Neural progenitor cell (in vitro differentiated cells): ENCODE results near the gene PTPRN2. TPM values are rescaled to one million over a fixed set of nuclear protein-coding genes. Genes with fewer than 3 reads are reported as not detected.

Experiments
- DNase-seq: peaks from one replicate; pipeline ENCODE4 v3.0.0-alpha.2; 2016; ENCODE audit warnings: low spot score
- H2AFZ ChIP-seq: fragments of 200-600 bp; sonication (generic); replicated peaks from 2 replicates; pipeline ENCODE4 v1.6.1; 2016; ENCODE audit warnings: antibody characterized with exemption
- H3F3A ChIP-seq: fragments of 200-600 bp; sonication (generic); 2 replicates; pipeline ENCODE4 v1.6.1; 2016; ENCODE audit warnings: antibody characterized with exemption, low read depth
- H3K27ac ChIP-seq: fragments of 200-600 bp; sonication (generic); 2 replicates; pipeline ENCODE4 v1.5.1; 2016; ENCODE audit warnings: mild to moderate bottlenecking
- H3K27me3 ChIP-seq: fragments of 200-600 bp; sonication (generic); 2 replicates; pipeline ENCODE4 v1.6.1; 2016; ENCODE audit warnings: mild to moderate bottlenecking, moderate library complexity
- H3K36me3 ChIP-seq: fragments of 200-600 bp; sonication (generic); 2 replicates; pipeline ENCODE4 v1.5.1; 2016
- H3K4me1 ChIP-seq: fragments of 200-600 bp; sonication (generic); 2 replicates; pipeline ENCODE4 v1.6.1; 2016; ENCODE audit warnings: mixed run types
- H3K4me2 ChIP-seq: fragments of 200-600 bp; sonication (generic); 2 replicates; pipeline ENCODE4 v1.6.1; 2016
- H3K4me3 ChIP-seq: fragments of 200-600 bp; sonication (generic); 2 replicates; pipeline ENCODE4 v1.5.1; 2016
- H3K79me2 ChIP-seq: fragments of 200-600 bp; sonication (generic); 2 replicates; pipeline ENCODE4 v1.6.1; 2016; ENCODE audit warnings: low read depth
- H3K9ac ChIP-seq: fragments of 200-600 bp; sonication (generic); 2 replicates; pipeline ENCODE4 v1.6.1; 2016
- H3K9me3 ChIP-seq: fragments of 200-600 bp; sonication (generic); 2 replicates; pipeline ENCODE4 v1.5.1; 2016; ENCODE audit warnings: low read depth
- H4K20me1 ChIP-seq: fragments of 200-600 bp; sonication (generic); 2 replicates; pipeline ENCODE4 v1.6.1; 2016; ENCODE audit warnings: low read depth
- H3K27ac Mint-ChIP-seq: 3 replicates; pipeline ENCODE4 v1.8.0; 2021; ENCODE audit warnings: mixed read lengths
- H3K27me3 Mint-ChIP-seq: 2 replicates; pipeline ENCODE4 v1.8.0; 2022; ENCODE audit warnings: low read depth, mild to moderate bottlenecking, inconsistent platforms, moderate library complexity, mixed read lengths; ENCODE audit not compliant: insufficient read depth
- H3K36me3 Mint-ChIP-seq: 3 replicates; pipeline ENCODE4 v1.8.0; 2021; ENCODE audit warnings: mixed read lengths
- H3K4me1 Mint-ChIP-seq: 3 replicates; pipeline ENCODE4 v1.8.0; 2021; ENCODE audit warnings: mixed read lengths
- H3K4me3 Mint-ChIP-seq: 3 replicates; pipeline ENCODE4 v1.8.0; 2021; ENCODE audit warnings: mild to moderate bottlenecking, moderate library complexity, mixed read lengths
- H3K9me3 Mint-ChIP-seq: 3 replicates; pipeline ENCODE4 v1.8.0; 2020; ENCODE audit warnings: mixed read lengths
- CTCF ChIP-seq: fragments of 200-600 bp; sonication (generic); IDR thresholded peaks from 2 replicates; pipeline ENCODE4 v1.5.1; 2017; ENCODE audit warnings: antibody characterized with exemption, mild to moderate bottlenecking
- EZH2 ChIP-seq: fragments of 200-600 bp; sonication (generic); IDR thresholded peaks from 2 replicates; pipeline ENCODE4 v1.6.1; 2017; ENCODE audit warnings: antibody characterized with exemption, mild to moderate bottlenecking, moderate library complexity
- EZH2phosphoT487 ChIP-seq: fragments of 200-600 bp; sonication (generic); IDR thresholded peaks from 2 replicates; pipeline ENCODE4 v1.6.1; 2017; ENCODE audit warnings: antibody characterized with exemption
- total RNA-seq: library from RNA; depleted of rRNA; stranded (reverse); fragments of >200 nt; gene quantifications from 2 replicates; pipeline ENCODE4 v1.2.3, GENCODE V29; 2015; ENCODE audit warnings: low replicate concordance

Gene PTPRN2
- total RNA-seq, 1 donor from 2014 or later = 3.0 TPM

- H3K27me3 ChIP-seq = no peaks in the 10 kb centered on the region
- no peaks in the 10 kb centered on the region for H3K36me3 Mint-ChIP-seq
Measured at GRCh38 chr7:158324397-158325360, 262.9 kb downstream of the PTPRN2 start.

GRCh38 chr7:158323741-158324396, 263.8 kb downstream of the PTPRN2 start:
- Mint-ChIP-seq H3K27me3 (peaks cover 39% of the 10 kb centered on the region), H3K4me3 (peak overlapping the region; percentile 16), H3K4me1 (peaks cover 65% of the 10 kb centered on the region), H3K9me3 (peaks cover 9% of the 10 kb centered on the region), H3K36me3 (no peaks in the 10 kb centered on the region), H3K27ac (peak overlapping the region; percentile 27)
- no peak overlapping the region for H3K9ac ChIP-seq
- no peak overlapping the region for H3K27ac ChIP-seq
- H3K4me1 ChIP-seq = peaks cover 31% of the 10 kb centered on the region
- H3K36me3 ChIP-seq = no peaks in the 10 kb centered on the region
- DNase-seq = no peak
- H3K4me2 ChIP-seq = no peak overlapping the region
- TF ChIP-seq EZH2 (no peak), EZH2phosphoT487 (no peak), CTCF (no peak)
- no peaks in the 10 kb centered on the region for H3K27me3 ChIP-seq
- peaks cover 33% of the 10 kb centered on the region for H3F3A ChIP-seq
- no peaks in the 10 kb centered on the region for H3K9me3 ChIP-seq
- H2AFZ ChIP-seq = no peak overlapping the region
- H3K4me3 ChIP-seq = no peak overlapping the region
- H4K20me1 ChIP-seq = no peaks in the 10 kb centered on the region
- no peaks in the 10 kb centered on the region for H3K79me2 ChIP-seq

More at GRCh38 chr7:158324397-158325360, 262.9 kb downstream of the PTPRN2 start:
- H3K9me3 ChIP-seq = no peaks in the 10 kb centered on the region
- H3K79me2 ChIP-seq = no peaks in the 10 kb centered on the region
- H3K4me1 ChIP-seq = peaks cover 29% of the 10 kb centered on the region
- H3K4me3 Mint-ChIP-seq = peak overlapping the region; percentile 48
- H3K27ac Mint-ChIP-seq = peak overlapping the region; percentile 92
- peak overlapping the region; percentile 80 for H3K4me2 ChIP-seq
- H3F3A ChIP-seq = peaks cover 30% of the 10 kb centered on the region
- H3K9ac ChIP-seq = no peak overlapping the region
- no peak overlapping the region for H3K27ac ChIP-seq
- no peaks in the 10 kb centered on the region for H3K36me3 ChIP-seq
- H3K4me1 Mint-ChIP-seq = peaks cover 62% of the 10 kb centered on the region
- H4K20me1 ChIP-seq = no peaks in the 10 kb centered on the region
- TF ChIP-seq EZH2phosphoT487 = no peak
- no peak for TF ChIP-seq CTCF
- no peak for TF ChIP-seq EZH2
- no peak overlapping the region for H3K4me3 ChIP-seq
- H3K9me3 Mint-ChIP-seq = peaks cover 9% of the 10 kb centered on the region
- DNase-seq = no peak
- H3K27me3 Mint-ChIP-seq = peaks cover 37% of the 10 kb centered on the region
- H2AFZ ChIP-seq = no peak overlapping the region

GRCh38 chr7:158322616-158323530, 264.8 kb downstream of the PTPRN2 start:
- H3K36me3 ChIP-seq = no peaks in the 10 kb centered on the region
- H3K27ac ChIP-seq = no peak overlapping the region
- H3K36me3 Mint-ChIP-seq = no peaks in the 10 kb centered on the region
- H3K4me2 ChIP-seq = no peak overlapping the region
- H3K9ac ChIP-seq = no peak overlapping the region
- no peaks in the 10 kb centered on the region for H3K9me3 ChIP-seq
- peaks cover 41% of the 10 kb centered on the region for H3K27me3 Mint-ChIP-seq
- no peak overlapping the region for H3K4me3 ChIP-seq
- H3F3A ChIP-seq = peaks cover 38% of the 10 kb centered on the region
- H3K4me1 ChIP-seq = peaks cover 34% of the 10 kb centered on the region
- peaks cover 63% of the 10 kb centered on the region for H3K4me1 Mint-ChIP-seq
- H3K9me3 Mint-ChIP-seq = peaks cover 9% of the 10 kb centered on the region
- H4K20me1 ChIP-seq = no peaks in the 10 kb centered on the region
- TF ChIP-seq EZH2 (no peak), CTCF (no peak), EZH2phosphoT487 (no peak)
- no peaks in the 10 kb centered on the region for H3K27me3 ChIP-seq
- DNase-seq = peak; percentile 37
- no peak overlapping the region for H3K27ac Mint-ChIP-seq
- H2AFZ ChIP-seq = no peak overlapping the region
- no peaks in the 10 kb centered on the region for H3K79me2 ChIP-seq
- H3K4me3 Mint-ChIP-seq = no peak overlapping the region
